GM12891 (cell line): Measurements from ENCODE around the gene GPLD1.
"Not testable (repeated sequence)": the region's sequence is repeated elsewhere in the genome, so short reads cannot be mapped to it uniquely, and the experiment has no call there.

Experiments
- DNase-seq: peaks from one replicate; pipeline ENCODE4 v3.0.0; 2011; ENCODE audit warnings: low spot score; ENCODE audit not compliant: insufficient read length
- FAIRE-seq: peaks from 2 replicates; lab custom pipeline; 2011; peaks lifted over from hg19 to GRCh38; lab: Jason Lieb, UNC
- PAX5 ChIP-seq: IDR thresholded peaks from 2 replicates; pipeline ENCODE4 v1.6.1; 2011; ENCODE audit warnings: low read length, moderate library complexity, mild to moderate bottlenecking; ENCODE audit not compliant: insufficient read depth, severe bottlenecking
- POLR2A ChIP-seq: IDR thresholded peaks from 2 replicates; pipeline ENCODE4 v1.6.1; 2011; ENCODE audit warnings: low read depth, low read length, control low read depth
- POLR2AphosphoS5 ChIP-seq: IDR thresholded peaks from 2 replicates; pipeline ENCODE4 v1.6.1; 2011; ENCODE audit warnings: low read depth, low read length, control low read depth
- POU2F2 ChIP-seq: IDR thresholded peaks from 2 replicates; pipeline ENCODE4 v1.6.1; 2011; ENCODE audit warnings: low read depth, mild to moderate bottlenecking, control low read depth, low read length, moderate library complexity
- SPI1 ChIP-seq: IDR thresholded peaks from 2 replicates; pipeline ENCODE4 v1.6.1; 2011; ENCODE audit warnings: low read depth, low read length, control low read depth
- TAF1 ChIP-seq: IDR thresholded peaks from 2 replicates; pipeline ENCODE4 v1.6.1; 2011; ENCODE audit warnings: low read depth, low read length, control low read depth

Gene GPLD1

DNA sequence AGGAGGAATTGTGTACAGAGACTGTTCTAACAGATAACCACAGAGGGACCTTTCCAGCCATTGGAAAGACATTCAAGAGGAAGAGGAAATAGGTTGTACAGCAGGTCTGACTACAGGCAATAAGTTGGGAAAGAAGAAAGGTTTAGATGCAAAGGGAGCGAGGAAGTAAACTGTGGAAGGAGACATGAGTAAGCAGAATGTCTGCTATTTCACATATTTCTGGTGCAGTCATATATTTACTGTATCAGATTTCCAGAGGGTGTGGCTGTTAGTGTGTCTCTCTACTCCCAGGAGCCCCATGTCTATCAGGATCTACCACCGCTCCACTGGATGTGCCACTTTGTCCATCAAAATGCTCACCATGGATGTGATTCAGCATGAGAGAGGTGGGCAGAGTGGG lies 60.8 kb downstream of the GPLD1 start:
- no peak for DNase-seq
- TF ChIP-seq PAX5 (no peak), POLR2AphosphoS5 (no peak), POU2F2 (no peak), TAF1 (no peak), POLR2A (no peak), SPI1 (no peak)
- FAIRE-seq = no peak

DNA sequence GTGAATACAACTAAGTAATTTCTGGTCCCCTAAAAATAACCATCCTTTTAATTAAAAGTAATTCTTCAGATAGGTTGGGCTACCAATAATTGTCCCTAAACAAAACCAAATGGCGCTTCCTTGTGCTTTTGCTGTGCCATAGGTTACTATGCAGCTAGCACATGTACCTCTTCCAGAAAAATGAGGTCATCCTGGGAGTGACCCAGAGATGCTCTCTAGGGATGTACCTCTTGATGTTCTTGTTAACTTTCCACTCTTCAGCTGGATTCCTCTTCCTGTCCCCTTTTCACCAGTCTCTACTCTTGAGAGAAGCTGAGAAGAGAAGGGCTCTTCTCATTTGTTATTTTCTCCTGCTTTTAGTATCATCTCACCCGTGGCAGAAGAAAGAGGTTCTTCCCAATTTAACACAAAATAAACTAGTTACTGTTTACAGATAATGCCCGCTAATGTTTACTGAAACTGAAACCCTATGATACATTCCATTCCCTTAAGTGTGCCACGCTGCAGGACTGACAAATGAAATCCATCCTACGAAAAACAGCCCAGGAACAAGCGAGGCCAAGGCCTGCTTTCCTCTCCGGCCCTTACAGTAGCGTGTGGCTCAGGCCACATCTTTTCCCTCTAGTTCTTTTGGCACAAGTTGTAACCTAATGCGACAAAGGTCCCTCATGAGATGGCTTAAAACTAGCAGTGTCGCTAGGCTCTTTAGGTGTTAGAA lies 62.5 kb downstream of the GPLD1 start:
- DNase-seq = no peak
- TF ChIP-seq SPI1 (no peak), POLR2AphosphoS5 (no peak), PAX5 (no peak), POLR2A (no peak), TAF1 (no peak), POU2F2 (no peak)
- FAIRE-seq = no peak

DNA sequence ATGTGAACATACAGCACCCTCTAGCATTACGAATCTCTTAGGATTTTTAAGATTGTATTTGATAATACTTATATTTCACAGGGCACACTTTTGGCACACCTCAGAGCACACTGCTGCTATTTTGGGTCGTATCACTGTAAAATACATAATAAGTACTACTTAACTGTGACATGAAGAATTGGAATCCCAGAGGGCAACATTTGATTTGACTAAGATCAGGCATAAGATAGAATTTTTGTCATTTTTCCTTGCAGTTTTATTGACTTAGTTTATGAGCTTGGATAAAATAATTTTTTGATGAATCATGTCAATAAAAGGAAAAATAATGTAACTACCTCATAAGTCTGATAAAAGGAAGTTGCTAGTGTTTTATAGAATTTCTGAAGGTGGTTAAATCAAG lies 64.3 kb downstream of the GPLD1 start:
- no peak for DNase-seq
- TF ChIP-seq PAX5 = no peak
- TF ChIP-seq POLR2AphosphoS5 = no peak
- TF ChIP-seq POU2F2 = no peak
- TF ChIP-seq TAF1 = no peak
- TF ChIP-seq SPI1 = no peak
- TF ChIP-seq POLR2A = no peak
- no peak for FAIRE-seq

DNA sequence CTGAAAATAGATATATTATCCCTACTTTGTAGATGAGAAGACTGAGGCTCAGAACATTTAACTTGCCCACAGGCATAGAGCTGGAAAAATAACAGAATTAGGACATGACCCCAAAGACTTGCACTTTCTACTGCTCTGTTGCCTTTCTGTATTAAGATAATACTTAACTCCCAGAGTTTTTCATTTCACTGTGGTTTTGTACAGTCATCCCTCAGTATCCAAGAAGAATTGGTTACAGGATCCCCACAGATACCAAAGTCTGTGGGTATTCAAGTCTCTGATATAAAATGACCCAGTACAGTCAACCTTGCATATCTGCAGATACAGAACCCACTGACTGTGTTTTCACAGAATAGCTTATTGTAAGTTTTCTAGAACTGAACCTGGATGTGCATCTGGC lies 69.9 kb downstream of the GPLD1 start:
- TF ChIP-seq POLR2AphosphoS5 = no peak

DNA sequence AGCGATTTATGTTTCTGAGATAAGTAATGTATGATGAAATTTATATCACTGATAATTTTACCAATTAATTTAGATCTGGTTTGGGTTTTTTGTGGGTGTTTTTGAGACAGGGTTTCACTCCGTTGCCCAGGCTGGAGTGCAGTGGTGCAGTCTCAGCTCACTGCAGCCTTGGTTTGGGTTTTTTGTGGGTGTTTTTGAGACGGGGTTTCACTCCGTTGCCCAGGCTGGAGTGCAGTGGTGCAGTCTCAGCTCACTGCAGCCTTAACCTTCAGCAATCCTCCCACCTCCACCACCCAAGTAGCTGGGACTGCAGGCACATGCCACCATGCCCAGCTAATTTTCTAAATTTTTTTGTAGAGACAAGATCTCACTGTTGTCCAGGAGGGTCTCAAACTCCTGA lies 73.6 kb downstream of the GPLD1 start:
- TF ChIP-seq POLR2A = no peak
- TF ChIP-seq POLR2AphosphoS5 = no peak
- TF ChIP-seq TAF1 = no peak
- no peak for TF ChIP-seq PAX5
- TF ChIP-seq SPI1 = no peak
- no peak for TF ChIP-seq POU2F2
- DNase-seq (no peak), FAIRE-seq (peak; percentile 90)

More for the DNA sequence above, 69.9 kb downstream of the GPLD1 start:
- DNase-seq (no peak), FAIRE-seq (no peak)

DNA sequence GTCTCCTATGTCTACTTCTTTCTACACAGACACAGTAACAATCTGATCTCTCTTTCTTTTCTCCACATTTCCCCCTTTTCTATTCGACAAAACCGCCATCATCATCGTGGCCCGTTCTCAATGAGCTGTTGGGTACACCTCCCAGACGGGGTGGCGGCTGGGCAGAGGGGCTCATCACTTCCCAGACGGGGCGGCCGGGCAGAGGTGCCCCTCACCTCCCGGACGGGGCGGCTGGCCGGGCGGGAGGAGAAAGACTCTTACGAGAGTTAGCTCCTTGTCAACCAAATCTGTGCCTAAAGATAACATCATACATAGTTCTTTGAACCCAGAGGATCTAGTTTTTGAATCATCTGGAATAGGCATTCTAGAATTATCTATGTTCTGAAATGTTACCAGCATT lies 74.8 kb downstream of the GPLD1 start:
- DNase-seq, FAIRE-seq: not testable (repeated sequence)

DNA sequence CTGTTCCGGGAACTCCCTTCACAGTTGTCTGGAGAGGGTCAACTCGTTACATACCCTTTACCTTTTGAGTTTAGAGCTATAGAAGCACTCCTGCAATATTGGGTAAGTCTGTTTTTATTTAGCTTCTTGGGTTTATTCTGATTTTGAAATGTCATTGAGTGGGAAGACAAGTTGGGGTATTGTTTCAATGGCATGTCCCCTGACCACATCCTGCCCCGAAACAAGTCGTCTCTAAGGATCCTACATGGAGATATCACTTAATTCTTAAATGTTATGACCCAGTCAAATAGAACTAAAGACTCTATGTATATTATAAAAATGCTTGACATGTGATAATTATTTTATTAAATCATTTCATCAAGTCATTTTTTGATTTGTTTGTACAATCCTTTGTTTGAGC lies 77.1 kb downstream of the GPLD1 start:
- DNase-seq (no peak), FAIRE-seq (no peak)
- TF ChIP-seq POLR2AphosphoS5 (no peak), POU2F2 (no peak), POLR2A (no peak), TAF1 (no peak), PAX5 (no peak), SPI1 (no peak)

DNA sequence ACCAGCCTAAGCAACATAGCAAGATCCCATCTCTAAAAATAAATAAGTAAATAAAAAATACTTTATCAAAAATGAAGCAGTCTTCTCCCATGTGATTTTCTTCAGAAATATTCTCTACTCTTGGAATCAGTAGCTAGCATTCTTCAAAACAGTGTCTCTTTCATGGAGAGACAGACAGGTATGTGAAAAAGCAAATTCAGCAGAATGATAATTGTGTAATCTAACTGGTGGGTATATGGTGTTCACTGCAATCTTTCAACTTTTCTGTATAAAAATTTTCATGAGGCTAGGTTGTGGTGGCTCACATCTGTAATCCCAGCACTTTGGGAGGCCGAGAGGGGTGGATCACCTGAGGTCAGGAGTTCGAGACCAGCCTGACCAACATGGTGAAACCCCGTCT lies 78.8 kb downstream of the GPLD1 start:
- TF ChIP-seq POLR2A (no peak), POLR2AphosphoS5 (no peak), PAX5 (no peak), POU2F2 (no peak), SPI1 (no peak), TAF1 (no peak)
- no peak for FAIRE-seq
- no peak for DNase-seq

DNA sequence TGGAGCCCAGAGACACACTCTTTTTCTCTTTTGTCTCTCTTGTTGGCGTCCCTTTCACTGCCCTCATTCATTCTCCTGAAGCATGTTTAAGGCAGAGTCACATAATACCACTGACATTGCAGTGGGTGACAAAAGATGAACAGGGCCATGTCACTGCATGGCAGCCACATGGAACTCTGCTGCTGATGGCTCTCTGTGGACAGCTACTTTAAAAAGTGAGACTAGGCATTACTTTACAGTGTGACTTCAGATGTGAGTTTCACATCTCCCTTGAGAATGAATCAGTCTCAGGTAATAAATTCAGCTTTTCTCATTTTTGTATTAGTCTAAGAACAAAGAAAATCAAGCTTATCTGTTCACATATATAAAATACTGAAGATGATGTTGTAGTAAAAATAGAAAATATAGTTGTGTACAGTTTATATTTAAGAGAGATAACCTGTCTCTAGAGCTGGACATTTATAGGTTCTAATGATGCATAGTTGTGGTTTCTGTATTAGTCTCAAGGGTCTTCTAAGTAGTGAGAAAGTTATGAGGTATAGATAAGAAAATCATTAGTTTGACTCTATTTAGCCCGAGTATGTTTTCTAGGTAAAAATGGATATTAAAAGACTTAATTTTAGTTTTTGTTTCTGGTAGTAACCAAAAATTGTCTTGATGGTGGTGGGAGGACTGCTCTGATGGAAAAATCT lies 80.5 kb downstream of the GPLD1 start:
- peak; percentile 15 for DNase-seq
- peak; percentile 58 for FAIRE-seq

DNA sequence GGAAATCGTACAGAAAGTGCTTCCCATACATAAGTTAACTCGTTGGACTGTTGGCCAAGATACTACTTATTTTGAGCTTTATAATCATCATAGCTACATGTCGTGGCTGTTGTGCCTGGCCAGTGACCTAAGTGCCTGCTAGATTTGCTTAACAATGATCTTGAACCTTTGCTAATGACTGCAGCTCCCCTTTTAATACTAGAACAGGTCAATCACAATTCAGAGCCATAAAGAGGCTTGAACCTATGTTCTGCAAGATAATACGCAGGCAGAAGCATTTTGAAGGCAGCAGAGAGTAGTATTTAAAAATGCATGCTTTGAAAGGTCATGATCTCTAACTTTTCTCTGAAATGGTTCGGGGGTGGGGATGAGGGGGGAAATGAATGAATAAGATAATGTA lies 84.1 kb downstream of the GPLD1 start:
- FAIRE-seq = no peak
- DNase-seq = no peak
- TF ChIP-seq PAX5 (no peak), TAF1 (no peak), SPI1 (no peak), POLR2AphosphoS5 (no peak), POLR2A (no peak), POU2F2 (no peak)

More for the DNA sequence above, 80.5 kb downstream of the GPLD1 start:
- TF ChIP-seq SPI1 (peak; percentile 51; the same call in 1 of the 2 replicates), POLR2AphosphoS5 (no peak), TAF1 (no peak)
